Measurements from ENCODE around the gene CYB5B. TPM values are rescaled to one million over a fixed set of nuclear protein-coding genes. Genes with fewer than 3 reads are reported as not detected.

The CYB5B gene
- total and polyA plus RNA-seq, 4 donors = 61.8 to 105 (median 97.6) TPM

GRCh38 chr16:69508033-69508755 lies 83.8 kb downstream of the CYB5B start:
- DNase-seq (ENCODE audit: low read depth in 4 of 6, low spot score in 6 of 6) = peak in 2 of 6 donors; percentile 53 to 71
- Histone ChIP-seq H3K27me3 (ENCODE audit: control insufficient read depth, insufficient read depth, low read length) (no peaks in the 10 kb centered on the region), H3K4me1 (ENCODE audit: control insufficient read depth, insufficient read depth, low read length) (no peaks in the 10 kb centered on the region), H3K9me3 (ENCODE audit: control insufficient read depth, insufficient read depth, low read length) (no peaks in the 10 kb centered on the region), H3K27ac (ENCODE audit: low read depth, low read length) (no peak overlapping the region), H3K36me3 (ENCODE audit: control insufficient read depth, insufficient read depth, low read length) (no peaks in the 10 kb centered on the region), H3K4me3 (ENCODE audit: low read depth, low read length) (no peak overlapping the region)
- 52% methylated on average over 3 of the region's 4 CpGs for WGBS (ENCODE audit: insufficient coverage)

GRCh38 chr16:69509125-69509524 lies 84.7 kb downstream of the CYB5B start:
- Histone ChIP-seq H3K27me3 (ENCODE audit: control insufficient read depth, insufficient read depth, low read length) (no peaks in the 10 kb centered on the region), H3K27ac (ENCODE audit: low read depth, low read length) (no peak overlapping the region), H3K36me3 (ENCODE audit: control insufficient read depth, insufficient read depth, low read length) (no peaks in the 10 kb centered on the region), H3K9me3 (ENCODE audit: control insufficient read depth, insufficient read depth, low read length) (no peaks in the 10 kb centered on the region), H3K4me3 (ENCODE audit: low read depth, low read length) (no peak overlapping the region), H3K4me1 (ENCODE audit: control insufficient read depth, insufficient read depth, low read length) (no peaks in the 10 kb centered on the region)
- WGBS (ENCODE audit: insufficient coverage) = 90% methylated on average over 4 of the region's 5 CpGs
- DNase-seq (ENCODE audit: low read depth in 4 of 6, low spot score in 6 of 6) = no peak

- 100% methylated on average over 1 of the region's 4 CpGs for WGBS (ENCODE audit: insufficient coverage)
- no peak overlapping the region for H3K27ac ChIP-seq (ENCODE audit: low read depth, low read length)
Observed at GRCh38 chr16:69511651-69512050, 87.2 kb downstream of the CYB5B start.

GRCh38 chr16:69513180-69513966 lies 89.0 kb downstream of the CYB5B start:
- DNase-seq (ENCODE audit: low read depth in 4 of 6, low spot score in 6 of 6) = no peak
- no peaks in the 10 kb centered on the region for H3K36me3 ChIP-seq (ENCODE audit: control insufficient read depth, insufficient read depth, low read length)
- no peak overlapping the region for H3K27ac ChIP-seq (ENCODE audit: low read depth, low read length)
- WGBS (ENCODE audit: insufficient coverage) = 60% methylated on average over 1 of the region's 2 CpGs
- H3K4me3 ChIP-seq (ENCODE audit: low read depth, low read length) = no peak overlapping the region
- H3K9me3 ChIP-seq (ENCODE audit: control insufficient read depth, insufficient read depth, low read length) = no peaks in the 10 kb centered on the region
- H3K27me3 ChIP-seq (ENCODE audit: control insufficient read depth, insufficient read depth, low read length) = no peaks in the 10 kb centered on the region
- H3K4me1 ChIP-seq (ENCODE audit: control insufficient read depth, insufficient read depth, low read length) = no peaks in the 10 kb centered on the region

More at GRCh38 chr16:69511651-69512050, 87.2 kb downstream of the CYB5B start:
- no peak overlapping the region for H3K4me3 ChIP-seq (ENCODE audit: low read depth, low read length)
- H3K27me3 ChIP-seq (ENCODE audit: control insufficient read depth, insufficient read depth, low read length) = no peaks in the 10 kb centered on the region
- H3K9me3 ChIP-seq (ENCODE audit: control insufficient read depth, insufficient read depth, low read length) = no peaks in the 10 kb centered on the region
- H3K36me3 ChIP-seq (ENCODE audit: control insufficient read depth, insufficient read depth, low read length) = no peaks in the 10 kb centered on the region
- no peaks in the 10 kb centered on the region for H3K4me1 ChIP-seq (ENCODE audit: control insufficient read depth, insufficient read depth, low read length)
- no peak for DNase-seq (ENCODE audit: low read depth in 4 of 6, low spot score in 6 of 6)

GRCh38 chr16:69514356-69514755 lies 89.9 kb downstream of the CYB5B start:
- no peaks in the 10 kb centered on the region for H3K36me3 ChIP-seq (ENCODE audit: control insufficient read depth, insufficient read depth, low read length)
- H3K27me3 ChIP-seq (ENCODE audit: control insufficient read depth, insufficient read depth, low read length) = no peaks in the 10 kb centered on the region
- WGBS (ENCODE audit: insufficient coverage) = 89% methylated on average over 5 of the region's 6 CpGs
- H3K9me3 ChIP-seq (ENCODE audit: control insufficient read depth, insufficient read depth, low read length) = no peaks in the 10 kb centered on the region
- no peaks in the 10 kb centered on the region for H3K4me1 ChIP-seq (ENCODE audit: control insufficient read depth, insufficient read depth, low read length)
- H3K4me3 ChIP-seq (ENCODE audit: low read depth, low read length) = no peak overlapping the region
- H3K27ac ChIP-seq (ENCODE audit: low read depth, low read length) = no peak overlapping the region
- no peak for DNase-seq (ENCODE audit: low read depth in 4 of 6, low spot score in 6 of 6)

Other genes starting within 250 kb of the CYB5B start
- 10 to 100 TPM; 20.5 to 20.8 TPM for gene SNTB2, start 237.5 kb upstream of the CYB5B start, total RNA-seq
- gene SNTB2, start 237.5 kb upstream of the CYB5B start, polyA plus RNA-seq (ENCODE audit: insufficient read length in 2 of 2) = 10 to 100 TPM in 1 of 2 donors, 1 to 10 TPM in 1; 6.6 to 10.7 TPM
- 10 to 100 TPM; 23.3 to 30.4 TPM for gene VPS4A, start 113.3 kb upstream of the CYB5B start, total RNA-seq
- gene VPS4A, start 113.3 kb upstream of the CYB5B start, polyA plus RNA-seq (ENCODE audit: insufficient read length in 2 of 2) = 10 to 100 TPM; 60.8 to 76.2 TPM
- gene PDF, start 94.0 kb upstream of the CYB5B start, total RNA-seq = 1 to 10 TPM; 4.1 to 9.4 TPM
- gene PDF, start 94.0 kb upstream of the CYB5B start, polyA plus RNA-seq (ENCODE audit: insufficient read length in 2 of 2) = 1 to 10 TPM; 6.5 to 8.0 TPM
- gene COG8, start 85.1 kb upstream of the CYB5B start, total RNA-seq = 10 to 100 TPM; 34.0 to 40.2 TPM
- gene COG8, start 85.1 kb upstream of the CYB5B start, polyA plus RNA-seq (ENCODE audit: insufficient read length in 2 of 2) = 10 to 100 TPM; 31.5 to 41.6 TPM
- 10 to 100 TPM; 15.5 to 16.6 TPM for gene NIP7, start 84.8 kb upstream of the CYB5B start, total RNA-seq
- gene NIP7, start 84.8 kb upstream of the CYB5B start, polyA plus RNA-seq (ENCODE audit: insufficient read length in 2 of 2) = 10 to 100 TPM; 16.6 to 19.1 TPM
- gene TMED6, start 72.8 kb upstream of the CYB5B start, total RNA-seq = under 1 TPM in 1 of 2 donors, not detected in 1; 0.33 TPM
- gene TMED6, start 72.8 kb upstream of the CYB5B start, polyA plus RNA-seq (ENCODE audit: insufficient read length in 2 of 2) = 1 to 10 TPM; 2.3 to 2.4 TPM
- 10 to 100 TPM; 16.6 to 40.8 TPM for gene TERF2, start 38.6 kb upstream of the CYB5B start, total RNA-seq
- gene TERF2, start 38.6 kb upstream of the CYB5B start, polyA plus RNA-seq (ENCODE audit: insufficient read length in 2 of 2) = 10 to 100 TPM; 54.5 to 56.8 TPM
- gene NFAT5, start 141.3 kb downstream of the CYB5B start, total RNA-seq = 10 to 100 TPM; 35.0 to 44.9 TPM
- gene NFAT5, start 141.3 kb downstream of the CYB5B start, polyA plus RNA-seq (ENCODE audit: insufficient read length in 2 of 2) = 10 to 100 TPM; 14.7 to 17.8 TPM